ENCODE measurements around the gene GRM4.

GRCh38 chr6:34047913-34048867 lies 97.7 kb downstream of the GRM4 start:
- TF ChIP-seq CTCF (IDR thresholded peaks at IDR 0.05) (no peak), POLR2A (IDR thresholded peaks at IDR 0.05) (no peak)

Measured in right lobe of liver (tissue), 4 donors.